ENCODE measurements around the gene B3GNT5.

The B3GNT5 gene

GRCh38 chr3:183266454-183266853, 13.4 kb downstream of the B3GNT5 start:
- no peak for DNase-seq

DNA sequence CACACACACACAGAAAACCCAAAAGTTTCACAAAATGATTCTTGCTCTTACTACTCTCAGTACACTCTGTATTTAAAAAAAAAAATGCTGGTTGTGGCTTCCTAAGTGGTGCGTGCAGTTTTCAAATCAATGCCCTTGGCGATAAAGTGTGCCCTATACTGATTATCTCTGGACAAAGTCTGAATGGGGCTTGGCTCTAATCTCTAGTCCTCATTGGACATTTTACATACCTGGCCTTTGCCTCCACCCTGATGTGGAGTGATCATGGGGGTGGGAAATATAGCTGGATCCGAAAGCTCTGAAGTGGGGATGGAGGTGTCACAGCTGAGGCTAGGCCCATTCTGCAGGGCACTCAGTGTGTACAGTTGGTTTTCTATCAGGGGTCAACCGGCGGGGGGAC, 14.1 kb downstream of the B3GNT5 start:
- DNase-seq = no peak

- DNase-seq = no peak
These were observed 15.3 kb downstream of the B3GNT5 start for GRCh38 chr3:183268366-183268765.

DNA sequence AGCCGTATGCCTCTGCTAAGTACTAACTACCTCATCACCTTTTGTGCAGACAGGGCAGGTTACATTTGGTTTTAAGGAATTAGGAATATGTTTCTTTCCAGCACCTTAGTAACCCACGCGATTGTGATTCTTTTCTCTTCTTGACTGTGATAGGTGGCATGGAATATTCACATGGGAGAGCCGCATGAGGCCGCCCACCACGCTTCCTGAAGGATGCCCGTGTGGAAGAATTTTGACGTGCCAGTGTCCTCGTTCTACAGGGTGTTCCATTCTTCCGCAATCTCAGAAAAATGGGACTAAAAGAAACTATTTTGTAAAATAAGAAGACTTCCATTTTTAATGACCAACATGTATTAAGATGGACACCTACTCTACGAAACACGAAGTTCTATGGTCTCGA, 16.3 kb downstream of the B3GNT5 start:
- no peak for DNase-seq

DNA sequence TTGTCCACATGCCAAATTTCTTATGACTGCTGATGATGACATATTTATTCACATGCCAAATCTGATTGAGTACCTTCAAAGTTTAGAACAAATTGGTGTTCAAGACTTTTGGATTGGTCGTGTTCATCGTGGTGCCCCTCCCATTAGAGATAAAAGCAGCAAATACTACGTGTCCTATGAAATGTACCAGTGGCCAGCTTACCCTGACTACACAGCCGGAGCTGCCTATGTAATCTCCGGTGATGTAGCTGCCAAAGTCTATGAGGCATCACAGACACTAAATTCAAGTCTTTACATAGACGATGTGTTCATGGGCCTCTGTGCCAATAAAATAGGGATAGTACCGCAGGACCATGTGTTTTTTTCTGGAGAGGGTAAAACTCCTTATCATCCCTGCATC, 17.3 kb downstream of the B3GNT5 start:
- no peak for DNase-seq

GRCh38 chr3:183272142-183272541, 19.1 kb downstream of the B3GNT5 start:
- no peak for DNase-seq

- peak; percentile 35 for DNase-seq
These were observed 19.7 kb downstream of the B3GNT5 start for GRCh38 chr3:183272791-183273190.

DNA sequence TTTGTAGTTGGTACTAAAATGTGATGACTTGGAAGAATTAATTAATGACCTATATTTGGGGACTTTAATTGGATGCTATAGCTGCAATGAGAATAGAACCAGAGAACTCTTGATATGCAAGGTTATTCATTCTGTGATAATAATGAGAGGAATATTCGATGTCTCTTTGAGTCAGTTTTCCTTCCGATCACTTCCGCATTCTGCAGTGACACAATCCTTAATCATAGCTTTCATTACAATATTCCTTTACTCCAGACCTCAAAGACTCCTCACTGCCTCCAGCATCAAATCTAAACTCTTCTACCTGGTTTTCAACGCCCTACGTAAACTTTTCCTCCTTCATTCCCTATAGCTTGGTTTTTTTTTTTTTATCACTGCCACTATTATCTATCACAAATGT, 21.6 kb downstream of the B3GNT5 start:
- peak; percentile 67 for DNase-seq

DNA sequence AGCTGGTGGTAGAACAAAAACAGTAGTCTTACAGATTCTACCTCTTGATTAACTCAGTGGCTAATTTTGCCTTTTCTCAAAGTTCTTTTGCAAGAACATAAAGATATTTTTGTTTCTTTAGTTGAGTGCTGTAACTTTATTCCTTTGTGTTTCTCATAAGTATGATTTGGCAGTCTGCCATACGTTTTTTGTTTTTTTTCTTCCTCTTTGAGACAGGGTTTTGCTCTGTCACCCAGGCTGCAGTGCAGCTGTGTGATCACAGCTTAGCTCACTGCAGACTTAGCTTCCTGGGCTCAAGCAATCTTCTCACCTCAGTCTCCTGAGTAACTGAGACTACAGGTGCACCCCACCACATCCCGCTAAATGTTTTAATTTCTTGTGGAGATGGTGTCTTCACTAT, 22.4 kb downstream of the B3GNT5 start:
- DNase-seq = peak; percentile 90

DNA sequence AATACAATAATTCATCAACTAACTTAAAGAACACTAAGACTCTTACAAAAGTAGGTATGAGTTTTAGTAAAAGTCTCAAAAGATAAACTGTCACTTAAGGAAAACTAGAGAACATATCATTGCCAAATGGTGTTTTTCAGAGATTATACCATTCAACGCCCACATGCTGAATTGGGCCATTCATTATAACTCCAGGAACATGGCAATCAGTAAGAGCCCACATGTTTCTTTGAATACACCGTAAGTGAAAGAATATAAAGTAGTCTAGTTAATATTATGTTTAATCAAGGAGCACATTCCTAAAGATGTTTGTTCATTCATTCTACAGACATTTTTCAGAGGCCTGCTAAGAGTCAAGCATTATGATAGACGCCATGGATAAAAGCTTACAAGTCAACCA, 22.9 kb downstream of the B3GNT5 start:
- DNase-seq = no peak

GRCh38 chr3:183277260-183277659, 24.2 kb downstream of the B3GNT5 start:
- DNase-seq = no peak

- DNase-seq = peak; percentile 35
These were observed 25.5 kb downstream of the B3GNT5 start for GRCh38 chr3:183278479-183279088.

DNA sequence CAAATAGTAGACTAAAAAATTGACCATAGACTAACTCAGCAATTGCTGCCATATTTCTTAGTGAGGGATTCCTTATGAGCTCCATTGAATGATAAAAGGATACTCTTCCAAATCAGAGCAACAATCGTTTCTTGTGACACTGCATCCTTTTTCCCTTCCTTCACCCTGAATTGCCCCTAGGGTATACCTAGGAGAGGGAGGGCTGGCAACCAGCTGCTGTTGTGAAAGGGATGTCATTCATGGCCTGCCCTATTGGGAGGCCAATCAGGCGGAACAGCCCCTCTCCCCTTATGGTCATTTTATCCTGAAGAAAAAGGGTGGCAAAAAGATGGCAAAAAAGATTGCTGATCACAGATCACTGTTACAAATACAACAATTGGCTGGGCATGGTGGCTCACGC, 26.3 kb downstream of the B3GNT5 start:
- no peak for DNase-seq

DNA sequence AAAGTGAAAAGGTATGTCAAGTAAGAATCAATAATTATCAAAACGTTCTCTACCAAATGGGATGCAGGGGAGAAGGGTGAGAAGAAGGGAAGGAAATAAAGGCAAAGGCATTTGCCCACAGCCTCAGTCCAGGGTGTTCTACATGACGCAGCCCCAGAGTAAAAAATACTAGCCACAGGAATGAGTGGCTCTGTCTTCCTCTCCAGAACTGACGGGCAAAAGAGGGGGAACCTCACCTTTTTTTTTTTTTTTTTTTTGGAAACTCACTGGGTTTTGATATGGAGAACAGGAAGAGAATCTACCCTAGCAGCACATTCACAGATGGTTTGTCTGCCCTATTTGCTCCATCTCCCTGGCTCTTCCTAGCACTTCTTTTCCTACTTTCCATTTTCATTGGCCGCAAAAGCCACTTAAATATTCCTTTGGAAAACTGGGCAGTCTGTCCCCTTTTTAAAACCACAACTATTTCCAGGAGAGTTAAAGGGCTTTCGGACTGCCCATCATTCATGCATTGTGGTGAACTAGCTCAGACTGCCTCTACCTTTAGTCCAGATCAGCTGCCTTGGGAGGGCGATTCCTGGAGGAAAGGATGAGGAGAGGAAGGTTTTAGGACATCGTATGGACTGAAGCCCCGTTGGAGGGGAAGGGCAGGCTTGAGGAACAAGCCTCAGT, 28.2 kb downstream of the B3GNT5 start:
- DNase-seq = no peak

- DNase-seq = no peak
These were observed 30.8 kb downstream of the B3GNT5 start for GRCh38 chr3:183283886-183284285.

DNA sequence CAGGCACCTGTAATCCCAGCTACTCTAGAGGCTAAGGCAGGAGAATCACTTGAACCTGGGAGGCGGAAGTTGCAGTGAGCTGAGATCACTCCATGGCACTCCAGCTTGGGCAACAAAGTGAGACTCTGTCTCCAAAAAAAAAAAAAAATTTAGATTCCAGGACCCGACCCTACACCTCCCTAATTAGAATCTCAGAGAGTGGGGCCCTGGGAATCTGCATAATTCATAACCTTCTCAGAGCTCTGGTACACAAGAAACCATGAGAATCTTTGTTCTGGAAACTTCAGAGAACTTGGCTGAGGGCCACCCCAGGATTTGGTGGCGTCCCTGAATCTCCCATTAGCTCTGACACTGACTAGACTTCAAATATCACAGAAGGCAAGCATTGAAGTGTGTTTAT, 31.5 kb downstream of the B3GNT5 start:
- DNase-seq = no peak

DNA sequence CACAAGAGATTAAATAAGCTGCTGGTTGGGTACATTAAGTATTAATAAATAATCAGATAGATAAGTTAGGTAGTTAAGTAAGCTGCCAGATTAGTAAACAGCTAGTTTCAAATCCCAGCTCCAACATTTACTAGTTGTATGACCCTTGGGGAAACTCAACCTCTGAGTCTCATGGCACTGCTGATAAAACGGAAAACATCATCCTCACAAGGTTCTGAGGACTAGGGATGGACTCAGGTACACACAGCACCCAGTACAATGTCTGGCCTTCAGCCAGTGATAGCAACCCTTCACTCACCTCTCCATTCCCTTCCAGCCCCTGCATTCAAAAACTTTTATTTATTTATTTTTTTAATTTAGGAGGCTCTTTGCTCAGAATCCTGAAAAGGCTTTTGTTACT, 32.3 kb downstream of the B3GNT5 start:
- DNase-seq = no peak

DNA sequence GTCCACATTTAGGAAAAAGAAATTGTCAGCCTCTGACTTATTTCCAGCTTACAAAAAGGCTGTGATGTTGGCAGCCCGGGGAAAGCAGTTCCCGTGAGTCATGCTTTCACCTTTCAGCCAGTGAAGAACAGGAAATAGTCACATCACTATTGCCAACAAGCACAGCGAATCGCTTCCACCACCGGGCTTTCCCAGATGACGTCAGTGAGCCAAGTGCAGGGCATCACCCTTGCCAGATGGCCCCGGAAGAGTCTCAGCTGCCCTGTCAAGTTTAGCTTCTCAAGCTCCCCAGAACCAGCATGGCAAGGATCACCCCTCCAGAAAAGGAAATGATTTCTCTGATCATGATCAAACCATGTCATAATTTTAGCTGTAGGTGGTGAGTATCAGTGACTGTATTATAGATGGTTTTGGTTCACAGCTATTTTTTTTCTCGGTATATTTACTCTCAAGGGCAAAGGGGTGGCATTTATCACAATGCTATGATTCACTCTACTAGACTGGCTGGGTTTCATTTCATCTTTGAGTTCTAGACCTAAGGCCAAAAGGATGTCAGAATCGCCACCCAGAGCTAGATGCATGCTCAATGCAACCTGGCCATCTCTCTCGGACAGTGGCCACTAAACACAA, 32.9 kb downstream of the B3GNT5 start:
- peak; percentile 98 for DNase-seq

DNA sequence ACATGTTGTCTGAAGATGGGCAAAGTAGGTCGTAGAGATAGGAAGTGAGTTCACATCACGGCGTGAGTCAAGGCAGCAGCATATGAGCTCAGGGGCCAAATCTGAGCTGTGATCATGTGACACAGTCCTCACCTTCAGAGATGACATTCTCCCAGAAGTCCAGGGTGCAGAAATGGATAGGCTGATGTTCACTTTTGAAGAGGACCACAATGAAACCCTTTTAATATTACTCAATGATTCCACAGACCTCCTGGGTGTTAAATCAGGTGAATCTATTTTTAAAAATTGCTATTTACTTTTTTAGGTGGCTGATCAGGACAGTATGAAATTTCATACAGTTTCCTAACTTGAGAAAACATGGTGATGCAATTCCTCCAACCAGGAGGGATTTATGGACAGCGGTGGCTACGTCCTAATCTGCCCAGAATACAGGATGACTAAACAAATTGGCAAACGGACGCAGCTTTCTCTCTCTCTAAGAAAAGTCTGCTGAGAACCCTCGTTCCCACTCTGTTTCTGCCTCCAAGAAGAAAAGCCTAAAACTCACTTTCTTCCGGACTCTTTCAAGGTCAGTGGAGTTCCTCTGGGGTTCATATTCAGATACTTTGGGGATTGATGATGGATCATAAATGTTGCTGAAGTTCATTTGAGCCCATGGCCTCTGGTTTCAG, 34.4 kb downstream of the B3GNT5 start:
- DNase-seq = peak; percentile 54

GRCh38 chr3:183288117-183288516, 35.1 kb downstream of the B3GNT5 start:
- DNase-seq = no peak

DNA sequence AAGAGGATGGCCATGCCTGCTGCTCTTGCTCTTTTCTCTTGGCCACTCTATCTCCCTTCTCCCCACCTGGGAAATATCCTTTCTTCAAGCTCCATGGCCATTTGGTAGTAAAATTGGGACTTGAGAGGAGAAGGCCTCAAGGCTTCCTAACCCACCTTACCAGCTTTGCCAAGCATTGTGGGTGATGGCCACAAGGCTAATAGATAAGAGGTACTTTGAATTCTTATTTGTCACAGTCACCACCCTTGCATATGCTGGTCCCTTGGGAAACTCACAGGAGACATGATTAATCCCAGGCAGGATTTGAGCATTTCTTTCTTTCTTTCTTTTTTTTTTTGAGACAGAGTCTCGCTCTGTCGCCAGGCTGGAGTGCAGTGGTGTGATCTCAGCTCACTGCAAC, 37.2 kb downstream of the B3GNT5 start:
- DNase-seq = no peak

GRCh38 chr3:183291497-183292031, 38.5 kb downstream of the B3GNT5 start:
- no peak for DNase-seq

DNA sequence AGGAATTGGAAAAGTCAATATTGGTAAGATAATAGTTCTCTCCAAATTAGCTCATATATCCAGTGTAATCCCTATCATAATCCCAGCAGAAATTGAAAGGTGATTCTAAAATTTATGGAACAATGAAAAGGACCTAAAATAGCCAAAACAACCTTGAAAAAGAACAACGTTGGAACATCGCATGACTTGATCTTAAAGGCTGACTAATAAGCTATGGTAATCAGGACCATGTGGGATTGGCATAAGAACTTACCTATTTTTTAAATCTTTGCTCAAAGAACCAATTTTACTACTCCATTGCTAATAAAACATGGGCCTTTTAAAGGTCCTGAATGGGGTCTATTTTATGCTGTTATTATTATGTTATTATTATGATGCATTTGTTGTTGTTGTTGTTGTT, 40.9 kb downstream of the B3GNT5 start:
- DNase-seq = no peak

DNA sequence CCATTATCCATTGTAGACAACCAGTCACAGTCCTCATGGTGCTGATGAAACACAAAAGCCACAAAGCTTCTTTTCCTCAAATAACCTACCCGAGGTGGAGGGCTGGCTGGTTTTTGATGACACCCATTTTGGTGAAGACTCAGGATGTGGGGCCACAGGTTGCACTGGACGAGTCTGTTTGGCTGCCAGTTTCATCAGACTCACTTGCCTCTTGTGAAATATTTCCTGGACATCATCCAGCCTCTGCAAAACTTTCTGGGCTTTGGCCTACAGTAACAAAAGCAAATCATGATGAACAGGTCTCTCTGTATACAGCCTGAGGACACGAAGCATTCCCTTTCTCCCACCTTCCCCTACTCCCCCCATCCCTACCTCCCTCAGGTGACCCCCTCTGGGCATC, 42.2 kb downstream of the B3GNT5 start:
- DNase-seq = peak; percentile 57

Measured in suppressor macrophage treated with lipopolysaccharide for 4 hours (primary cell).